ENCODE results near the gene VASP.

The VASP gene

DNA sequence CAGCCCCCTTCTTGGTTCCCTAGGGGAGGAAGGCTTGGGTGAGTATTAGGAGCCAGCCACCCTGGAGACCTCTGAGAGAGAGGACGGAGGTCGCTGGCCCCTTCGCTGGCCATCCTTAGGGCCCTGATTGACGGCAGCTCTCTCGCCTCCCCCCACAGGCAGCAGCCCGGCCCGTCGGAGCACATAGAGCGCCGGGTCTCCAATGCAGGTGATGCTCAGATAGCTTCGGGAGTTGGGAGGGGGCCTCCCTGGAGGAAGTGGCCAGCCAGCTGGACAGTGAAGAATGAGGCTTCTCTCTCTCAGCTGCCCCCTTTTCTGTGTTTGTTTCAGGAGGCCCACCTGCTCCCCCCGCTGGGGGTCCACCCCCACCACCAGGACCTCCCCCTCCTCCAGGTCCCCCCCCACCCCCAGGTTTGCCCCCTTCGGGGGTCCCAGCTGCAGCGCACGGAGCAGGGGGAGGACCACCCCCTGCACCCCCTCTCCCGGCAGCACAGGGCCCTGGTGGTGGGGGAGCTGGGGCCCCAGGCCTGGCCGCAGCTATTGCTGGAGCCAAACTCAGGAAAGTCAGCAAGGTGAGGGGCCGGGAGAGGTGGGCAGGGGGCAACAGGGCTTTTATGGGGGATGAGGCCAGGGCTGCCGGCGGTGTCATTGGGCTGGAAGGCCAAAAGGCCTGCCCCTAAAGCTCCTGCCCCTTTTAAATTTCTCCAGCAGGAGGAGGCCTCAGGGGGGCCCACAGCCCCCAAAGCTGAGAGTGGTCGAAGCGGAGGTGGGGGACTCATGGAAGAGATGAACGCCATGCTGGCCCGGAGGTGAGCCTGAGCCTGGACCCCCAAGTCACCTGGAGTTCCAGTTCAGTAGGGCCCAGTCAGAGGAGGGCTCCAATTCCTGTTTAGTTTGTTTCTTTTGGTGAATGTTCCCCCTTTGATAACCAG lies 15.0 kb downstream of the VASP start:
- POLR2A ChIA-PET: interaction anchor here (0.6 kb wide), 1 partner anchor 14 kb away, joined by 4 read pairs; no protein-coding TSS in a partner anchor
- no peak for DNase-seq (ENCODE audit: extremely low spot score)
- TF ChIP-seq CTCF (IDR thresholded peaks at IDR 0.05; ENCODE audit: control extremely low read depth, extremely low read depth, low read depth, missing control alignments): no peak
- CTCF ChIA-PET: interaction anchor here (0.7 to 3.7 kb wide), 6 partner anchors 12 to 120 kb away, joined by 3 to 17 read pairs (median 4); no protein-coding TSS in a partner anchor

- CTCF ChIA-PET: interaction anchor here (0.8 to 1.4 kb wide), 7 partner anchors 8 to 122 kb away, joined by 3 to 7 read pairs (median 3); no protein-coding TSS in a partner anchor
- peak; percentile 88 for DNase-seq (ENCODE audit: extremely low spot score)
- POLR2A ChIA-PET: interaction anchor here (0.7 kb wide), 1 partner anchor 35 kb away, joined by 11 read pairs; no protein-coding TSS in a partner anchor
- peak; percentile 84 for TF ChIP-seq CTCF (IDR thresholded peaks at IDR 0.05; ENCODE audit: control extremely low read depth, extremely low read depth, low read depth, missing control alignments)
These were observed 16.5 kb downstream of the VASP start for GRCh38 chr19:45523642-45524256.

GRCh38 chr19:45524575-45525129 lies 17.4 kb downstream of the VASP start:
- TF ChIP-seq CTCF (IDR thresholded peaks at IDR 0.05; ENCODE audit: control extremely low read depth, extremely low read depth, low read depth, missing control alignments): no peak
- CTCF ChIA-PET: interaction anchor here (0.8 to 1.4 kb wide), 7 partner anchors 9 to 121 kb away, joined by 3 to 7 read pairs (median 3); no protein-coding TSS in a partner anchor
- no peak for DNase-seq (ENCODE audit: extremely low spot score)
- POLR2A ChIA-PET: no interaction called here

GRCh38 chr19:45526143-45526542 lies 18.9 kb downstream of the VASP start:
- ChIA-PET CTCF (interaction anchor here (1.4 to 4.1 kb wide), 4 partner anchors 17 to 155 kb away, joined by 5 to 22 read pairs (median 5); no protein-coding TSS in a partner anchor), POLR2A (no interaction called here)
- TF ChIP-seq CTCF (IDR thresholded peaks at IDR 0.05; ENCODE audit: control extremely low read depth, extremely low read depth, low read depth, missing control alignments): no peak
- DNase-seq (ENCODE audit: extremely low spot score): no peak

GRCh38 chr19:45526971-45527370 lies 19.7 kb downstream of the VASP start:
- CTCF ChIA-PET: interaction anchor here (0.8 to 4.1 kb wide), 8 partner anchors 16 to 154 kb away, joined by 3 to 22 read pairs (median 4); partner anchors contain the start of gene EML2
- no peak for TF ChIP-seq CTCF (IDR thresholded peaks at IDR 0.05; ENCODE audit: control extremely low read depth, extremely low read depth, low read depth, missing control alignments)
- no peak for DNase-seq (ENCODE audit: extremely low spot score)
- POLR2A ChIA-PET: interaction anchor here (0.6 kb wide), 1 partner anchor 10 kb away, joined by 6 read pairs; no protein-coding TSS in a partner anchor

DNA sequence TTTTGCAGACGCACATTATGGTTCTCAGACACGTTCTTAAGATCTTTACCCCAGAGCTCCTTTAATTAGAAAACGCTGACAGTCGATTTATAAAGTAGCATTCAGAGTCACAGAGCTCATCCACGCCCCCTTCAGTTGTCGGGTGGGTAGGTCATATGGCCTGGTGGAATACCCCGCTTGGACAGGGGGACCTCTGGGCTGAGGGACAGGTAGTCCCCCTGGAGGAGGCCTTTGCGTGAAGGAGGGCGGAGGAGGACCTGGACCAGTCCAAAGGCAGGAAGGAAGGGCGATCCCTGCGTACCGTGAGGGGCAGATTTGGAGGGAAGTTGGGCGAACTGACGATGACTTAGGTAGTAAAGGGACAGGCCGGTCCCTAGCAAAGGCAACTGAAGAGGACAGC lies 20.5 kb downstream of the VASP start:
- POLR2A ChIA-PET: no interaction called here
- no peak for TF ChIP-seq CTCF (IDR thresholded peaks at IDR 0.05; ENCODE audit: control extremely low read depth, extremely low read depth, low read depth, missing control alignments)
- CTCF ChIA-PET: interaction anchor here (0.8 to 4.1 kb wide), 6 partner anchors 15 to 114 kb away, joined by 3 to 22 read pairs (median 4); partner anchors contain the start of gene EML2
- DNase-seq (ENCODE audit: extremely low spot score): no peak

Measured in GM10248 (cell line).